CD4-positive, alpha-beta T cell (primary cell): ENCODE data around the gene HHIP. TPM values are rescaled to one million over a fixed set of nuclear protein-coding genes. Genes with fewer than 3 reads are reported as not detected.
"Not testable (repeated sequence)": the region's sequence is repeated elsewhere in the genome, so short reads cannot be mapped to it uniquely, and the experiment has no call there.

Source experiments
- ATAC-seq: fragments of 200-7000 bp; cut with Tn5 transposase; one replicate; pipeline ENCODE4 v1.10.0; 2022; ENCODE audit warnings: mild to moderate bottlenecking; ENCODE audit not compliant: poor library complexity
- CTCF ChIA-PET: fragments of 350-600 bp; sonication (Branson Sonifier 250); formaldehyde crosslinking; loops from one replicate; lab custom pipeline; 2021; ENCODE audit warnings: antibody characterized with exemption, inconsistent platforms; lab: Charles Lee
- POLR2A ChIA-PET: fragments of 350-600 bp; sonication (Branson Sonifier 250); formaldehyde crosslinking; loops from one replicate; lab custom pipeline; 2021; ENCODE audit warnings: antibody characterized with exemption, inconsistent platforms; lab: Charles Lee
- DNase-seq, 14 experiments: peaks; one replicate each; pipeline ENCODE4 v3.0.0-alpha.2; 2013 to 2020; ENCODE audit warnings: mixed read lengths in 2 of 14
- H3K27ac ChIP-seq, 2 donors: one replicate each; pipeline versions ENCODE4 v1.5.1 to v1.7.0; 2013; ENCODE audit warnings: low read length in 2 of 2, low read depth in 1 of 2, mild to moderate bottlenecking in 1 of 2
- H3K27me3 ChIP-seq, 2 experiments: 1 replicate in 1 of 2; 2 replicates in 1 of 2; pipeline versions ENCODE4 v1.6.1 to v1.7.0; 2013; ENCODE audit warnings: low read length in 2 of 2, control low read depth in 1 of 2, mild to moderate bottlenecking in 1 of 2, moderate library complexity in 1 of 2; ENCODE audit not compliant: insufficient read depth in 2 of 2, control insufficient read depth in 1 of 2
- H3K36me3 ChIP-seq: one replicate; pipeline ENCODE4 v1.6.1; 2013; ENCODE audit warnings: low read length, control low read depth; ENCODE audit not compliant: insufficient read depth
- H3K4me1 ChIP-seq: one replicate; pipeline ENCODE4 v1.6.1; 2013; ENCODE audit warnings: low read length, control low read depth; ENCODE audit not compliant: insufficient read depth
- H3K4me3 ChIP-seq: one replicate; pipeline ENCODE4 v1.5.1; 2013; ENCODE audit warnings: mild to moderate bottlenecking, low read length, moderate library complexity
- H3K9me3 ChIP-seq, 2 experiments: 1 replicate in 1 of 2; 2 replicates in 1 of 2; pipeline versions ENCODE4 v1.6.1 to v1.7.0; 2013; ENCODE audit warnings: low read length in 2 of 2, mild to moderate bottlenecking in 2 of 2, control low read depth in 1 of 2, moderate library complexity in 1 of 2; ENCODE audit not compliant: control insufficient read depth in 1 of 2, insufficient read depth in 1 of 2
- H3K27ac Mint-ChIP-seq: one replicate; pipeline ENCODE4 v1.8.0; 2020; ENCODE audit warnings: mixed read lengths
- H3K27me3 Mint-ChIP-seq: one replicate; pipeline ENCODE4 v1.8.0; 2021; ENCODE audit warnings: mixed read lengths
- H3K36me3 Mint-ChIP-seq: one replicate; pipeline ENCODE4 v1.8.0; 2021; ENCODE audit warnings: low read depth, mixed read lengths
- H3K4me1 Mint-ChIP-seq: one replicate; pipeline ENCODE4 v1.8.0; 2021; ENCODE audit warnings: low read depth, mixed read lengths
- H3K4me3 Mint-ChIP-seq: one replicate; pipeline ENCODE4 v1.8.0; 2020; ENCODE audit warnings: mild to moderate bottlenecking, mixed read lengths
- H3K9me3 Mint-ChIP-seq: one replicate; pipeline ENCODE4 v1.8.0; 2020; ENCODE audit warnings: mixed read lengths
- intact Hi-C, 2 experiments: fragments of 100-400 bp; cut with DNase I in 1 of 2; cut with micrococcal nuclease in 1 of 2; formaldehyde crosslinking; loops; one replicate each; pipeline versions ENCODE4 v1.15.1 to v1.9.0; 2023 to 2025; cut with DNase I, micrococcal nuclease
- total RNA-seq, 174 experiments: library from RNA in 2 of 174; stranded (reverse) in 2 of 174; gene quantifications; one replicate each; pipeline ENCODE4 v1.2.3 and lab custom pipeline; 2021 to 2026
- TF ChIP-seq, protein P1 (sequence below): fragments of 200-600 bp; IDR thresholded peaks from one replicate; pipeline ENCODE4 v1.8.0; 2022; ENCODE audit warnings: antibody characterized with exemption, mild to moderate bottlenecking

Gene HHIP
- total RNA-seq, 2 experiments from 2014 or later: not detected

DNA sequence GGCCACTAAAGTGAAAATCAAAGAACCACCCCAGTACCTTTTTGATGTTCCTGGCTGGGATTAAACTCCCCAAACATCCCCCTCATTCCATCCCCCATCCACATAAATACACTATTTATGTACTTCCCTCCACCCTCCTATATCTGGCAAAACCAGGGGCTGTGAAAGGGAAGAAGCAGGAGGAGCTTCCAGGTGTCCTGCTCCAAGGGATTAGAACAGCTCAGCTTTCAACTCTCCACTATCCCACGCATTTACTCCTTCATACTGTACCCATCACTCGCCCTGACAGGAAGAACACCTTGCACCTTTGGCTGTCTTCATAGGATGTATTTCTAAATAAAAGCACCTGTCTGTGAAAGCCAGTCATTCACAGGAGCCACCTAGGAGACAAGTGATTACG is 140.0 kb downstream of the HHIP start:
- Histone ChIP-seq H3K9me3 (no peaks in the 10 kb centered on the region), H3K27ac (no peak overlapping the region), H3K4me1 (no peaks in the 10 kb centered on the region), H3K27me3 (no peaks in the 10 kb centered on the region), H3K36me3 (no peaks in the 10 kb centered on the region), H3K4me3 (no peak overlapping the region)
- ChIA-PET CTCF (no interaction called here), POLR2A (no interaction called here)
- Mint-ChIP-seq H3K4me1 (no peaks in the 10 kb centered on the region), H3K9me3 (no peaks in the 10 kb centered on the region), H3K27ac (no peak overlapping the region), H3K36me3 (no peaks in the 10 kb centered on the region), H3K27me3 (no peaks in the 10 kb centered on the region), H3K4me3 (no peak overlapping the region)
- TF ChIP-seq, protein P1, sequence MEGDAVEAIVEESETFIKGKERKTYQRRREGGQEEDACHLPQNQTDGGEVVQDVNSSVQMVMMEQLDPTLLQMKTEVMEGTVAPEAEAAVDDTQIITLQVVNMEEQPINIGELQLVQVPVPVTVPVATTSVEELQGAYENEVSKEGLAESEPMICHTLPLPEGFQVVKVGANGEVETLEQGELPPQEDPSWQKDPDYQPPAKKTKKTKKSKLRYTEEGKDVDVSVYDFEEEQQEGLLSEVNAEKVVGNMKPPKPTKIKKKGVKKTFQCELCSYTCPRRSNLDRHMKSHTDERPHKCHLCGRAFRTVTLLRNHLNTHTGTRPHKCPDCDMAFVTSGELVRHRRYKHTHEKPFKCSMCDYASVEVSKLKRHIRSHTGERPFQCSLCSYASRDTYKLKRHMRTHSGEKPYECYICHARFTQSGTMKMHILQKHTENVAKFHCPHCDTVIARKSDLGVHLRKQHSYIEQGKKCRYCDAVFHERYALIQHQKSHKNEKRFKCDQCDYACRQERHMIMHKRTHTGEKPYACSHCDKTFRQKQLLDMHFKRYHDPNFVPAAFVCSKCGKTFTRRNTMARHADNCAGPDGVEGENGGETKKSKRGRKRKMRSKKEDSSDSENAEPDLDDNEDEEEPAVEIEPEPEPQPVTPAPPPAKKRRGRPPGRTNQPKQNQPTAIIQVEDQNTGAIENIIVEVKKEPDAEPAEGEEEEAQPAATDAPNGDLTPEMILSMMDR: no peak
- intact Hi-C loops: no loop called here
- DNase-seq (no peak), ATAC-seq (no peak)

GRCh38 chr4:144787365-144788258 is 141.7 kb downstream of the HHIP start:
- TF ChIP-seq, protein P1: peak; percentile 20
- Histone ChIP-seq H3K4me3 (no peak overlapping the region), H3K27me3 (no peaks in the 10 kb centered on the region), H3K36me3 (no peaks in the 10 kb centered on the region), H3K27ac (no peak overlapping the region), H3K4me1 (no peaks in the 10 kb centered on the region), H3K9me3 (peaks cover 0 to 8% of the 10 kb centered on the region in 2 experiments)
- ATAC-seq (no peak), DNase-seq (peak in 1 of 14 experiments; percentile 2)
- intact Hi-C loops: no loop called here
- ChIA-PET CTCF (no interaction called here), POLR2A (no interaction called here)
- no peak overlapping the region for H3K27ac Mint-ChIP-seq
- H3K27me3 Mint-ChIP-seq: no peaks in the 10 kb centered on the region
- no peaks in the 10 kb centered on the region for H3K4me1 Mint-ChIP-seq
- H3K4me3 Mint-ChIP-seq: no peak overlapping the region
- no peaks in the 10 kb centered on the region for H3K9me3 Mint-ChIP-seq
- no peaks in the 10 kb centered on the region for H3K36me3 Mint-ChIP-seq

- Mint-ChIP-seq H3K27ac (no peak overlapping the region), H3K4me3 (no peak overlapping the region), H3K27me3 (no peaks in the 10 kb centered on the region), H3K9me3 (no peaks in the 10 kb centered on the region), H3K36me3 (no peaks in the 10 kb centered on the region), H3K4me1 (no peaks in the 10 kb centered on the region)
- no peaks in the 10 kb centered on the region for H3K4me1 ChIP-seq
- intact Hi-C loops: no loop called here
- ATAC-seq: no peak
- H3K36me3 ChIP-seq: no peaks in the 10 kb centered on the region
- POLR2A ChIA-PET: no interaction called here
- H3K4me3 ChIP-seq: no peak overlapping the region
- no peak for DNase-seq
- peaks cover 0 to 8% of the 10 kb centered on the region in 2 experiments for H3K9me3 ChIP-seq
- TF ChIP-seq, protein P1: no peak
- H3K27me3 ChIP-seq: no peaks in the 10 kb centered on the region
- CTCF ChIA-PET: no interaction called here
- no peak overlapping the region for H3K27ac ChIP-seq
These were observed 142.5 kb downstream of the HHIP start for GRCh38 chr4:144788469-144788868.

DNA sequence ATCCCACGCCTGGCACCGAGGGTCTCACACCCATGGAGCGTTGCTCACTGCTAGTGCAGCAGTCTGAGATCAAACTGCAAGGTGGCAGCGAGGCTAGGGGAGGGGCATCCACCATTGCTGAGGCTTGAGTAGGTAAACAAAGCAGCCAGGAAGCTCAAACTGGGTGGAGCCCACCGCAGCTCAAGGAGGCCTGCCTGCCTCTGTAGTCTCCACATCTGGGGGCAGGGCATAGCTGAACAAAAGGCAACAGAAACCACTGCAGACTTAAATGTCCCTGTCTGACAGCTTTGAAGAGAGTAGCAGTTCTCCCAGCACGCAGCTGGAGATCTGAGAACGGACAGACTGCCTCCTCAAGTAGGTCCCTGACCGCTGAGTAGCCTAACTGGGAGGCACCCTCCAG is 146.0 kb downstream of the HHIP start:
- intact Hi-C loops, ATAC-seq: not testable (repeated sequence)

More for the DNA sequence above, 146.0 kb downstream of the HHIP start:
- CTCF ChIA-PET, H3K4me1 ChIP-seq, H3K36me3 ChIP-seq, H3K4me1 Mint-ChIP-seq, H3K27ac ChIP-seq, H3K9me3 ChIP-seq, H3K27ac Mint-ChIP-seq, H3K27me3 ChIP-seq, H3K4me3 ChIP-seq, H3K27me3 Mint-ChIP-seq, DNase-seq, H3K36me3 Mint-ChIP-seq, H3K9me3 Mint-ChIP-seq, POLR2A ChIA-PET, H3K4me3 Mint-ChIP-seq: not testable (repeated sequence)
